Astrocyte of the spinal cord (primary cell): Measurements from ENCODE around the gene SH2B3.

Experiments used
- DNase-seq: peaks from one replicate; pipeline ENCODE4 v3.0.0; 2011; ENCODE audit warnings: low read depth, low spot score
- H3K4me3 ChIP-seq: 2 replicates; pipeline ENCODE4 v1.5.1; 2011; ENCODE audit warnings: low read depth, mild to moderate bottlenecking, low read length, moderate library complexity
- in situ Hi-C: cut with HindIII; loops from 2 replicates; pipeline ENCODE4 v1.10.0; 2017; ENCODE audit warnings: low sequenced_read_pairs
- TF ChIP-seq, protein P1 (sequence below): IDR thresholded peaks from 2 replicates; pipeline ENCODE4 v1.5.1; 2012; ENCODE audit warnings: low read depth, mild to moderate bottlenecking, low read length, inconsistent platforms

The SH2B3 gene

DNA sequence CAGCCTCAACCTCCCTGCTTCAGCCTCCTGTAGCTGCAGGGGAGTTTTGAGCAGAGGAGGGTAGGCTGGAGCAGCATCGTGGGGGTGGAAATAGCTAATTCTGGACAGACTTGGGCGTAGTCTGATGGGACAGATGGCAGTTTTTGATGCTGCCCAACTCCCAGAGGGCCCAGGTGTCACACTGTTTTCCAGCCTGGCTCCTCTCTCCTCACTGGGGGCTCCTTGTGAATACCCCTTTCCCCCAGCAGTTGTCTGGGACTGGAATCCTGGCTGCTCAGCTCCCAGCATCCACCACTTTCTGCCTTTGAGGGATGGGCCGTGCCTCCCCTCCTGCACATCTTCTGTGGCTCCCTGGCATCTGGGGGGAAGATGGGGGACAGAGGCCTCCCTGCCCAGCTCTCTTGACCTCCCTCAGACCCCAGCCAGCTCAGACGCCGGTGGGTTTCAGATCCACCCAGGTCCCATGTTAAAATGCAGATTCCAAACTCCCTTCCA, 34.0 kb downstream of the SH2B3 start:
- no peak for DNase-seq
- in situ Hi-C loops = no loop called here
- TF ChIP-seq, protein P1, sequence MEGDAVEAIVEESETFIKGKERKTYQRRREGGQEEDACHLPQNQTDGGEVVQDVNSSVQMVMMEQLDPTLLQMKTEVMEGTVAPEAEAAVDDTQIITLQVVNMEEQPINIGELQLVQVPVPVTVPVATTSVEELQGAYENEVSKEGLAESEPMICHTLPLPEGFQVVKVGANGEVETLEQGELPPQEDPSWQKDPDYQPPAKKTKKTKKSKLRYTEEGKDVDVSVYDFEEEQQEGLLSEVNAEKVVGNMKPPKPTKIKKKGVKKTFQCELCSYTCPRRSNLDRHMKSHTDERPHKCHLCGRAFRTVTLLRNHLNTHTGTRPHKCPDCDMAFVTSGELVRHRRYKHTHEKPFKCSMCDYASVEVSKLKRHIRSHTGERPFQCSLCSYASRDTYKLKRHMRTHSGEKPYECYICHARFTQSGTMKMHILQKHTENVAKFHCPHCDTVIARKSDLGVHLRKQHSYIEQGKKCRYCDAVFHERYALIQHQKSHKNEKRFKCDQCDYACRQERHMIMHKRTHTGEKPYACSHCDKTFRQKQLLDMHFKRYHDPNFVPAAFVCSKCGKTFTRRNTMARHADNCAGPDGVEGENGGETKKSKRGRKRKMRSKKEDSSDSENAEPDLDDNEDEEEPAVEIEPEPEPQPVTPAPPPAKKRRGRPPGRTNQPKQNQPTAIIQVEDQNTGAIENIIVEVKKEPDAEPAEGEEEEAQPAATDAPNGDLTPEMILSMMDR = no peak
- H3K4me3 ChIP-seq = no peak overlapping the region

GRCh38 chr12:111440152-111440551, 34.4 kb downstream of the SH2B3 start:
- DNase-seq = no peak
- TF ChIP-seq, protein P1 = no peak
- in situ Hi-C loops = no loop called here
- H3K4me3 ChIP-seq = no peak overlapping the region

- TF ChIP-seq, protein P1 = no peak
- H3K4me3 ChIP-seq = no peak overlapping the region
- no peak for DNase-seq
- in situ Hi-C loops = no loop called here
Measured at GRCh38 chr12:111440631-111441030, 34.9 kb downstream of the SH2B3 start.

DNA sequence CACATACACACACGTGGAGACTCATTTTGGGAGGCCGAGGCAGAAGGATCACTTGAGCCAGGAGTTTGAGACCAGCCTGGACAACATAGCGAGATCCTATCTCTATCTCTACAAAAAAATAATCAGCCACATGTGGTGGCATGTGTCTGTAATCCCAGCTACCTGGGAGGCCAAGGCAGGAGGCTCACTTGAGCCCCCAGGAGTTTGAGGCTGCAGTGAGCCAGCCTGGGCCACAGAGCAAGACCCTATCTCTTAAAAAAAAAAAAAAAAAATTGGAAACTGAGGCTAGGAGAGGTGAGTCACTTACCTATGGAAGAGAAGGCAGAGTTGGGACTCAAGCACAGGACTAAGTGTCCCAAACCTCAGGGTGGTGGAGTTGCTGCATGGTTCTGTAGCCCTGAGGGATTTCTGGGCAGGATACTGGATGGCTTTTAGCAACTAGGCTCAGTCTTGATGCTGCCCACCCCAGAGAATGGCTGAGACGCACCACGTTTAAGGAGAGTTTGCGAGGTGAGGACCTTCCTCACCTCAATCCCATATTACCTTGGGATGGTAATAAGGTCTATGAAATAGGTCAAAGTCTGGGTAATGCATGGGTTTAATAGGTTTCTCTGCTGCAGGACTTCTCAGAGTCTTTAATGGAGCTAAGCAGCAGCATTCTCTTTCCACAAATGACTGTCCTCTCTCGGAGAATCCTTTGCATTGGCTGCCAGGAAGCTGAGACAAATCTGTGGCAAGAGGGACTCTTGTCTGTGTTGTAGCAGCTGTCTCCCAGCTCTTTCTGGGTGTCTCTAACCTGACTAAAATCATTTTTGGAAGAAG, 35.6 kb downstream of the SH2B3 start:
- DNase-seq = no peak
- TF ChIP-seq, protein P1 = no peak
- H3K4me3 ChIP-seq = no peak overlapping the region
- in situ Hi-C loops = no loop called here

- DNase-seq = no peak
- H3K4me3 ChIP-seq = no peak overlapping the region
- TF ChIP-seq, protein P1 = no peak
- in situ Hi-C loops = no loop called here
Measured at GRCh38 chr12:111442301-111443045, 36.8 kb downstream of the SH2B3 start.

DNA sequence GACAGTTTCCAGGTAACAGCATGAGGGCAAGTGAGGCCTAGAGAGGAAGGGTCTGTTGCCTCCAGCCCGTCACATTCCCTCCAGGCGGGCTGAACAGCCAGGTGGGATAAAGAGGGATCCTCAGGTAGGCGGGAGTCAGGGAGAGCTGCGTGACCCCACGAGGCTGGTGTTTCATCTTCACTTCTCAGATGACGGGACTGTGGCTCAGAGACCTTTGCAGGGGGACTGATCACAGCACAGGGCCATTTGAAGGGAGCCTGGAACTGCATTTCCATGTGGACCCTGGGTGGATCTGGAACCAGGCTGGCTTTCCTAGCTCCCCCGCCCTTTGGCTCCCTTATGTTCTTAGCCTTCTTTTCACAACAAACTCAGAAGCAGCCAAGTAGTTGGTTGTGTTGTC, 37.4 kb downstream of the SH2B3 start:
- in situ Hi-C loops = no loop called here
- no peak for DNase-seq
- H3K4me3 ChIP-seq = no peak overlapping the region
- TF ChIP-seq, protein P1 = no peak
